GM12864 (cell line): Measurements from ENCODE around the gene ETAA1.

Source experiments
- DNase-seq: peaks from one replicate; pipeline ENCODE4 v3.0.0-alpha.2; 2011; ENCODE audit warnings: low read depth
- H3K4me3 ChIP-seq: 2 replicates; pipeline ENCODE4 v1.5.1; 2011; ENCODE audit warnings: mild to moderate bottlenecking, low read depth, low read length, control low read depth
- CTCF ChIP-seq: IDR thresholded peaks from 2 replicates; pipeline ENCODE4 v1.5.1; 2011; ENCODE audit warnings: low read depth, mild to moderate bottlenecking, moderate library complexity, low read length, control low read depth, inconsistent platforms; ENCODE audit errors: missing control alignments

ETAA1 gene

GRCh38 chr2:67384123-67384822, 12.9 kb upstream of the ETAA1 start:
- DNase-seq: no peak
- H3K4me3 ChIP-seq: no peak overlapping the region
- TF ChIP-seq CTCF: no peak

- DNase-seq: no peak
- no peak for TF ChIP-seq CTCF
- H3K4me3 ChIP-seq: no peak overlapping the region
These were observed 8.5 kb upstream of the ETAA1 start for GRCh38 chr2:67388680-67389079.

- no peak for DNase-seq
These were observed 7.8 kb upstream of the ETAA1 start for GRCh38 chr2:67389286-67389685.

GRCh38 chr2:67389788-67390187, 7.3 kb upstream of the ETAA1 start:
- TF ChIP-seq CTCF: no peak
- H3K4me3 ChIP-seq: no peak overlapping the region
- no peak for DNase-seq

More at GRCh38 chr2:67389286-67389685, 7.8 kb upstream of the ETAA1 start:
- no peak for TF ChIP-seq CTCF
- no peak overlapping the region for H3K4me3 ChIP-seq

GRCh38 chr2:67393237-67393636, 3.9 kb upstream of the ETAA1 start:
- H3K4me3 ChIP-seq: no peak overlapping the region
- DNase-seq: no peak
- TF ChIP-seq CTCF: no peak

- no peak overlapping the region for H3K4me3 ChIP-seq
- TF ChIP-seq CTCF: no peak
- DNase-seq: no peak
These were observed 2.4 kb upstream of the ETAA1 start for GRCh38 chr2:67394734-67395133.

- DNase-seq: no peak
- H3K4me3 ChIP-seq: no peak overlapping the region
- no peak for TF ChIP-seq CTCF
These were observed 2.0 kb downstream of the ETAA1 start for GRCh38 chr2:67399144-67399543.
